ENCODE measurements around the gene ADAM33.

- TF ChIP-seq, protein P1, sequence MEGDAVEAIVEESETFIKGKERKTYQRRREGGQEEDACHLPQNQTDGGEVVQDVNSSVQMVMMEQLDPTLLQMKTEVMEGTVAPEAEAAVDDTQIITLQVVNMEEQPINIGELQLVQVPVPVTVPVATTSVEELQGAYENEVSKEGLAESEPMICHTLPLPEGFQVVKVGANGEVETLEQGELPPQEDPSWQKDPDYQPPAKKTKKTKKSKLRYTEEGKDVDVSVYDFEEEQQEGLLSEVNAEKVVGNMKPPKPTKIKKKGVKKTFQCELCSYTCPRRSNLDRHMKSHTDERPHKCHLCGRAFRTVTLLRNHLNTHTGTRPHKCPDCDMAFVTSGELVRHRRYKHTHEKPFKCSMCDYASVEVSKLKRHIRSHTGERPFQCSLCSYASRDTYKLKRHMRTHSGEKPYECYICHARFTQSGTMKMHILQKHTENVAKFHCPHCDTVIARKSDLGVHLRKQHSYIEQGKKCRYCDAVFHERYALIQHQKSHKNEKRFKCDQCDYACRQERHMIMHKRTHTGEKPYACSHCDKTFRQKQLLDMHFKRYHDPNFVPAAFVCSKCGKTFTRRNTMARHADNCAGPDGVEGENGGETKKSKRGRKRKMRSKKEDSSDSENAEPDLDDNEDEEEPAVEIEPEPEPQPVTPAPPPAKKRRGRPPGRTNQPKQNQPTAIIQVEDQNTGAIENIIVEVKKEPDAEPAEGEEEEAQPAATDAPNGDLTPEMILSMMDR (IDR thresholded peaks at IDR 0.05 in 4 of 5, conservative IDR thresholded peaks at IDR 0.05 in 1 of 5): no peak
- TF ChIP-seq POLR2A (IDR thresholded peaks at IDR 0.05): no peak
Observed at GRCh38 chr20:3681931-3682781, at the start of gene ADAM33.

Measured in gastrocnemius medialis (tissue), 4 donors.